Measurements from ENCODE around the gene SYVN1.

DNA sequence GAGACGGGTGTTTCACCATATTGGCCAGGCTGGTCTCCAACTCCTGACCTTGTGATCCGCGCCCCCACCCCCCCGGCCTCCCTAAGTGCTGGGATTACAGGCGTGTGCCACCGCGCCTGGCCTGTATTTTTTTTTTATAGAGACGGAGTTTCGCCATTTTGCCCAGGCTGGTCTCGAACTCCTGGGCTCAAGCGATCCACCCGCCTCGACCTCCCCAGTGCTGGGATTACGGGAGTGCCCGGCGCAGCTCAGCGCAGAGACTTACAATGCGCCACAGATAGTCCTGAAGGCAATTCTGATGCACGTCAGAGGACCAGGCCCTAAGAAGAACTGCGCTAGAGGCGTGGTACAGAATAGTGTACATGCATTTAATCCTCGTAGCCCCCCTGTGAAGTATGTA, 38.9 kb downstream of the SYVN1 start:
- TF ChIP-seq, protein P1, sequence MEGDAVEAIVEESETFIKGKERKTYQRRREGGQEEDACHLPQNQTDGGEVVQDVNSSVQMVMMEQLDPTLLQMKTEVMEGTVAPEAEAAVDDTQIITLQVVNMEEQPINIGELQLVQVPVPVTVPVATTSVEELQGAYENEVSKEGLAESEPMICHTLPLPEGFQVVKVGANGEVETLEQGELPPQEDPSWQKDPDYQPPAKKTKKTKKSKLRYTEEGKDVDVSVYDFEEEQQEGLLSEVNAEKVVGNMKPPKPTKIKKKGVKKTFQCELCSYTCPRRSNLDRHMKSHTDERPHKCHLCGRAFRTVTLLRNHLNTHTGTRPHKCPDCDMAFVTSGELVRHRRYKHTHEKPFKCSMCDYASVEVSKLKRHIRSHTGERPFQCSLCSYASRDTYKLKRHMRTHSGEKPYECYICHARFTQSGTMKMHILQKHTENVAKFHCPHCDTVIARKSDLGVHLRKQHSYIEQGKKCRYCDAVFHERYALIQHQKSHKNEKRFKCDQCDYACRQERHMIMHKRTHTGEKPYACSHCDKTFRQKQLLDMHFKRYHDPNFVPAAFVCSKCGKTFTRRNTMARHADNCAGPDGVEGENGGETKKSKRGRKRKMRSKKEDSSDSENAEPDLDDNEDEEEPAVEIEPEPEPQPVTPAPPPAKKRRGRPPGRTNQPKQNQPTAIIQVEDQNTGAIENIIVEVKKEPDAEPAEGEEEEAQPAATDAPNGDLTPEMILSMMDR (conservative IDR thresholded peaks at IDR 0.05; ENCODE audit: low read length) = no peak
- no peak for TF ChIP-seq EZH2phosphoT487 (IDR thresholded peaks at IDR 0.05; ENCODE audit: borderline replicate concordance)

Measured in Loucy (cell line).